ENCODE results near the gene ASB2. TPM values are rescaled to one million over a fixed set of nuclear protein-coding genes. Genes with fewer than 3 reads are reported as not detected.

The ASB2 gene
- total and polyA plus RNA-seq, 10 donors = 6.6 to 18.0 (median 11.3) TPM

GRCh38 chr14:93901813-93902212, 74.6 kb downstream of the ASB2 start:
- Histone ChIP-seq H3K27me3 (replicated peaks in 1 of 7) (peaks cover 0 to 46% (median 0%) of the 10 kb centered on the region in 7 donors), H3K4me3 (no peak overlapping the region), H3K9me3 (no peaks in the 10 kb centered on the region), H3K4me1 (no peaks in the 10 kb centered on the region), H3K36me3 (no peaks in the 10 kb centered on the region), H3K27ac (no peak overlapping the region)
- 52 to 74% (median 61%) methylated on average over 6 of the region's 6 CpGs for WGBS, 5 donors
- intact Hi-C loops (cut with DNase I; ENCODE audit: low total_unique reads) = no loop called here
- TF ChIP-seq POLR2AphosphoS5 (IDR thresholded peaks at IDR 0.05) (no peak), POLR2A (IDR thresholded peaks at IDR 0.05) (no peak)
- TF ChIP-seq, protein P1, sequence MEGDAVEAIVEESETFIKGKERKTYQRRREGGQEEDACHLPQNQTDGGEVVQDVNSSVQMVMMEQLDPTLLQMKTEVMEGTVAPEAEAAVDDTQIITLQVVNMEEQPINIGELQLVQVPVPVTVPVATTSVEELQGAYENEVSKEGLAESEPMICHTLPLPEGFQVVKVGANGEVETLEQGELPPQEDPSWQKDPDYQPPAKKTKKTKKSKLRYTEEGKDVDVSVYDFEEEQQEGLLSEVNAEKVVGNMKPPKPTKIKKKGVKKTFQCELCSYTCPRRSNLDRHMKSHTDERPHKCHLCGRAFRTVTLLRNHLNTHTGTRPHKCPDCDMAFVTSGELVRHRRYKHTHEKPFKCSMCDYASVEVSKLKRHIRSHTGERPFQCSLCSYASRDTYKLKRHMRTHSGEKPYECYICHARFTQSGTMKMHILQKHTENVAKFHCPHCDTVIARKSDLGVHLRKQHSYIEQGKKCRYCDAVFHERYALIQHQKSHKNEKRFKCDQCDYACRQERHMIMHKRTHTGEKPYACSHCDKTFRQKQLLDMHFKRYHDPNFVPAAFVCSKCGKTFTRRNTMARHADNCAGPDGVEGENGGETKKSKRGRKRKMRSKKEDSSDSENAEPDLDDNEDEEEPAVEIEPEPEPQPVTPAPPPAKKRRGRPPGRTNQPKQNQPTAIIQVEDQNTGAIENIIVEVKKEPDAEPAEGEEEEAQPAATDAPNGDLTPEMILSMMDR (IDR thresholded peaks at IDR 0.05 in 8 of 11, conservative IDR thresholded peaks at IDR 0.05 in 3 of 11) = no peak
- no peak for DNase-seq

DNA sequence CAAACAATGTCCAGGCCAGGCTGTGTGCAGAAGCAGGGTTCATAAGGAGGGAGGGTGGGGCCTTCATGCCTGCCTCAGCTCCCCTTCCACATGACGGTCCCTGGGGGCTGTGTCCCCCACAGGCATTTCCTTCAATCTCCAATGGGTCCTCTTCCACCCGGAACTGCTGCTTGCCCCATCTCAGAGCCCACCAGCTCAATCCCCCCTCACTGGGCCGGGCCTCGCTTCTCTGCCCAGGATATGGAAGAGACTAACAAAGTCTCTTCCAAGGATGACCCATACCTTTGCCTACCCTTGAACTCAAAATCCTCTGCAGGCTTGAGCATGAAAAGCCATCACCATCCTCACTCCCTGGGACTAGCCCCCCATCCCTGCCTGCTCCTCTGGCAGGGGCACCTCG, 77.6 kb downstream of the ASB2 start:
- no peaks in the 10 kb centered on the region for H3K9me3 ChIP-seq
- intact Hi-C loops (cut with DNase I; ENCODE audit: low total_unique reads) = no loop called here
- WGBS, 5 donors = 77 to 91% (median 82%) methylated on average over 5 of the region's 5 CpGs
- H3K36me3 ChIP-seq = no peaks in the 10 kb centered on the region
- TF ChIP-seq, protein P1 (IDR thresholded peaks at IDR 0.05 in 8 of 11, conservative IDR thresholded peaks at IDR 0.05 in 3 of 11) = no peak
- TF ChIP-seq POLR2A (IDR thresholded peaks at IDR 0.05) = no peak
- no peak for TF ChIP-seq POLR2AphosphoS5 (IDR thresholded peaks at IDR 0.05)
- H3K4me1 ChIP-seq = no peaks in the 10 kb centered on the region
- no peak overlapping the region for H3K27ac ChIP-seq
- DNase-seq = no peak
- H3K27me3 ChIP-seq (replicated peaks in 1 of 7) = peaks cover 0 to 22% (median 0%) of the 10 kb centered on the region in 7 donors
- no peak overlapping the region for H3K4me3 ChIP-seq

DNA sequence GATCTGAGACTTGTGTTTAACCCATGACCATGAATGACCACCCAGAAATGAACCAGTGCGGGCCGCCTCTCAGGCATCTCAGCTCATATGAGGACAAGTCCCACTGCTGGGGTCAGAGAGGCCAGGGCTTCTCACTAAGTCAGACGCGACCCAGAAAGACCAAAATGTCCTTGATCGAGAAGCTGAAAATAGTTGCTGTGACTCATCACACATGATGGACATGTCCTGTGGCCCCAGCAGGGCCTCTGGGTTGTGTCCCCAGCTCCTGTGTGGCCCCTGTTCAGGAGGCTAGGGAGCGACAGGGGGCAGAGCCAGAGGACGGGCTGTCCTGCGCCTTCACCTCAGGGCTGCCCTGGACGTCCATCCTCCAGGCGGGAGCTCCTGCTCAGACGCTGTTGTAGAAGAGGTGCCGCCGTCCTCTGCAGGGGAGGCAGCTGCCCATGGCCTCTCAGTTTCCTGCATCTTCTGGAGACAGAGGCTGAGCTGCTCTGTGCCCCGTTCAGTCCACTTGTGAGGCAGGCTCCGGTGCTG, 78.2 kb downstream of the ASB2 start:
- WGBS, 5 donors = 73 to 84% (median 80%) methylated on average over 15 of the region's 15 CpGs
- TF ChIP-seq, protein P1 (IDR thresholded peaks at IDR 0.05 in 8 of 11, conservative IDR thresholded peaks at IDR 0.05 in 3 of 11) = no peak
- TF ChIP-seq POLR2A (IDR thresholded peaks at IDR 0.05) (no peak), POLR2AphosphoS5 (IDR thresholded peaks at IDR 0.05) (no peak)
- H3K36me3 ChIP-seq = no peaks in the 10 kb centered on the region
- no peak overlapping the region for H3K27ac ChIP-seq
- H3K4me1 ChIP-seq = no peaks in the 10 kb centered on the region
- H3K27me3 ChIP-seq (replicated peaks in 1 of 7) = peaks cover 0 to 18% (median 0%) of the 10 kb centered on the region in 7 donors
- no peaks in the 10 kb centered on the region for H3K9me3 ChIP-seq
- H3K4me3 ChIP-seq = no peak overlapping the region
- intact Hi-C loops (cut with DNase I; ENCODE audit: low total_unique reads) = no loop called here
- no peak for DNase-seq

- TF ChIP-seq POLR2A (IDR thresholded peaks at IDR 0.05) (no peak), POLR2AphosphoS5 (IDR thresholded peaks at IDR 0.05) (no peak)
- TF ChIP-seq, protein P1 (IDR thresholded peaks at IDR 0.05 in 8 of 11, conservative IDR thresholded peaks at IDR 0.05 in 3 of 11) = no peak
- H3K36me3 ChIP-seq = no peaks in the 10 kb centered on the region
- peaks cover 0 to 18% (median 0%) of the 10 kb centered on the region in 7 donors for H3K27me3 ChIP-seq (replicated peaks in 1 of 7)
- H3K9me3 ChIP-seq = no peaks in the 10 kb centered on the region
- H3K27ac ChIP-seq = no peak overlapping the region
- DNase-seq = no peak
- intact Hi-C loops (cut with DNase I; ENCODE audit: low total_unique reads) = no loop called here
- no peak overlapping the region for H3K4me3 ChIP-seq
- WGBS, 5 donors = 71 to 80% (median 78%) methylated on average over 5 of the region's 5 CpGs
- peaks cover 0 to 5% (median 2%) of the 10 kb centered on the region in 6 donors for H3K4me1 ChIP-seq
These were observed 78.9 kb downstream of the ASB2 start for GRCh38 chr14:93897476-93897845.
